Stimulated activated naive CD8-positive, alpha-beta T cell treated with anti-CD3 and anti-CD28 coated beads, Interleukin-15, Interleukin-2, amounts not matched to agents 100 ng/mL and 50 ng/mL, for 24 hours (primary cell): ENCODE measurements around the gene PLAAT4.

Experiments used
- H3K27ac Mint-ChIP-seq: one replicate; pipeline ENCODE4 v1.8.0; 2021; ENCODE audit warnings: mild to moderate bottlenecking, mixed read lengths
- H3K27me3 Mint-ChIP-seq: one replicate; pipeline ENCODE4 v1.8.0; 2021; ENCODE audit warnings: mixed read lengths
- H3K36me3 Mint-ChIP-seq: one replicate; pipeline ENCODE4 v1.8.0; 2021; ENCODE audit warnings: low read depth, mixed read lengths
- H3K4me1 Mint-ChIP-seq: one replicate; pipeline ENCODE4 v1.8.0; 2021; ENCODE audit warnings: low read depth, mixed read lengths
- H3K4me3 Mint-ChIP-seq: one replicate; pipeline ENCODE4 v1.8.0; 2021; ENCODE audit warnings: mild to moderate bottlenecking, mixed read lengths
- H3K9me3 Mint-ChIP-seq: one replicate; pipeline ENCODE4 v1.8.0; 2021; ENCODE audit warnings: mixed read lengths

The PLAAT4 gene

GRCh38 chr11:63504933-63505586 is 31.5 kb upstream of the PLAAT4 start:
- no peaks in the 10 kb centered on the region for H3K27me3 Mint-ChIP-seq
- peaks cover 6% of the 10 kb centered on the region for H3K4me1 Mint-ChIP-seq
- no peak overlapping the region for H3K4me3 Mint-ChIP-seq
- H3K36me3 Mint-ChIP-seq = peaks cover 6% of the 10 kb centered on the region
- H3K9me3 Mint-ChIP-seq = peaks cover 9% of the 10 kb centered on the region
- H3K27ac Mint-ChIP-seq = no peak overlapping the region

- H3K27ac Mint-ChIP-seq = no peak within 1 kb of the TSS
- no peak within 1 kb of the TSS for H3K4me3 Mint-ChIP-seq
- peaks cover 6% of the 10 kb centered on the region for H3K4me1 Mint-ChIP-seq
- no peaks in the 10 kb centered on the region for H3K36me3 Mint-ChIP-seq
- H3K27me3 Mint-ChIP-seq = no peaks in the 10 kb centered on the region
- no peaks in the 10 kb centered on the region for H3K9me3 Mint-ChIP-seq
Measured at GRCh38 chr11:63505857-63506528, 30.6 kb upstream of the PLAAT4 start, which contains the start of gene LGALS12. TSS of gene LGALS12 (plus strand) at chr11:63506084. CDS start at chr11:63506459, 375 bp downstream.

- Mint-ChIP-seq H3K27ac (no peak overlapping the region), H3K4me1 (peaks cover 6% of the 10 kb centered on the region), H3K27me3 (no peaks in the 10 kb centered on the region), H3K36me3 (no peaks in the 10 kb centered on the region), H3K9me3 (no peaks in the 10 kb centered on the region), H3K4me3 (no peak overlapping the region)
Measured at GRCh38 chr11:63506876-63507275, 29.7 kb upstream of the PLAAT4 start.

GRCh38 chr11:63507511-63507910 is 29.1 kb upstream of the PLAAT4 start:
- Mint-ChIP-seq H3K9me3 (no peaks in the 10 kb centered on the region), H3K27ac (no peak overlapping the region), H3K36me3 (no peaks in the 10 kb centered on the region), H3K27me3 (no peaks in the 10 kb centered on the region), H3K4me3 (no peak overlapping the region), H3K4me1 (peaks cover 6% of the 10 kb centered on the region)

GRCh38 chr11:63508009-63508408 is 28.6 kb upstream of the PLAAT4 start:
- H3K4me1 Mint-ChIP-seq = peaks cover 6% of the 10 kb centered on the region
- H3K27ac Mint-ChIP-seq = no peak overlapping the region
- H3K9me3 Mint-ChIP-seq = no peaks in the 10 kb centered on the region
- no peaks in the 10 kb centered on the region for H3K27me3 Mint-ChIP-seq
- no peak overlapping the region for H3K4me3 Mint-ChIP-seq
- no peaks in the 10 kb centered on the region for H3K36me3 Mint-ChIP-seq

GRCh38 chr11:63508745-63509144 is 27.9 kb upstream of the PLAAT4 start:
- no peaks in the 10 kb centered on the region for H3K27me3 Mint-ChIP-seq

GRCh38 chr11:63510360-63511047 is 26.1 kb upstream of the PLAAT4 start:
- H3K4me3 Mint-ChIP-seq = no peak overlapping the region
- H3K9me3 Mint-ChIP-seq = no peaks in the 10 kb centered on the region
- H3K27ac Mint-ChIP-seq = no peak overlapping the region
- H3K36me3 Mint-ChIP-seq = no peaks in the 10 kb centered on the region
- no peaks in the 10 kb centered on the region for H3K27me3 Mint-ChIP-seq
- peaks cover 3% of the 10 kb centered on the region for H3K4me1 Mint-ChIP-seq

More at GRCh38 chr11:63508745-63509144, 27.9 kb upstream of the PLAAT4 start:
- Mint-ChIP-seq H3K36me3 (no peaks in the 10 kb centered on the region), H3K4me3 (no peak overlapping the region), H3K9me3 (no peaks in the 10 kb centered on the region), H3K4me1 (peaks cover 6% of the 10 kb centered on the region), H3K27ac (no peak overlapping the region)

GRCh38 chr11:63511048-63511748 is 25.4 kb upstream of the PLAAT4 start:
- Mint-ChIP-seq H3K4me3 (no peak overlapping the region), H3K4me1 (no peaks in the 10 kb centered on the region), H3K36me3 (no peaks in the 10 kb centered on the region), H3K9me3 (no peaks in the 10 kb centered on the region), H3K27ac (no peak overlapping the region), H3K27me3 (no peaks in the 10 kb centered on the region)

- H3K4me3 Mint-ChIP-seq = no peak overlapping the region
- no peaks in the 10 kb centered on the region for H3K27me3 Mint-ChIP-seq
- H3K27ac Mint-ChIP-seq = no peak overlapping the region
- H3K9me3 Mint-ChIP-seq = no peaks in the 10 kb centered on the region
- H3K36me3 Mint-ChIP-seq = no peaks in the 10 kb centered on the region
- no peaks in the 10 kb centered on the region for H3K4me1 Mint-ChIP-seq
Measured at GRCh38 chr11:63512816-63513215, 23.8 kb upstream of the PLAAT4 start.

- H3K27me3 Mint-ChIP-seq = no peaks in the 10 kb centered on the region
- H3K36me3 Mint-ChIP-seq = no peaks in the 10 kb centered on the region
- peaks cover 9% of the 10 kb centered on the region for H3K4me1 Mint-ChIP-seq
- no peaks in the 10 kb centered on the region for H3K9me3 Mint-ChIP-seq
- no peak overlapping the region for H3K27ac Mint-ChIP-seq
- no peak overlapping the region for H3K4me3 Mint-ChIP-seq
Measured at GRCh38 chr11:63516109-63516508, 20.5 kb upstream of the PLAAT4 start.

GRCh38 chr11:63517156-63517555 is 19.5 kb upstream of the PLAAT4 start:
- H3K36me3 Mint-ChIP-seq = no peaks in the 10 kb centered on the region
- H3K4me1 Mint-ChIP-seq = peaks cover 9% of the 10 kb centered on the region
- H3K27ac Mint-ChIP-seq = no peak overlapping the region
- H3K4me3 Mint-ChIP-seq = no peak overlapping the region
- no peaks in the 10 kb centered on the region for H3K27me3 Mint-ChIP-seq
- no peaks in the 10 kb centered on the region for H3K9me3 Mint-ChIP-seq

- H3K27ac Mint-ChIP-seq = peak overlapping the region; percentile 14
- H3K9me3 Mint-ChIP-seq = no peaks in the 10 kb centered on the region
- peaks cover 9% of the 10 kb centered on the region for H3K4me1 Mint-ChIP-seq
- no peak overlapping the region for H3K4me3 Mint-ChIP-seq
- no peaks in the 10 kb centered on the region for H3K27me3 Mint-ChIP-seq
- no peaks in the 10 kb centered on the region for H3K36me3 Mint-ChIP-seq
Measured at GRCh38 chr11:63518548-63518947, 18.1 kb upstream of the PLAAT4 start.

- peaks cover 9% of the 10 kb centered on the region for H3K4me1 Mint-ChIP-seq
- no peak overlapping the region for H3K4me3 Mint-ChIP-seq
- H3K27ac Mint-ChIP-seq = no peak overlapping the region
- H3K27me3 Mint-ChIP-seq = no peaks in the 10 kb centered on the region
- H3K36me3 Mint-ChIP-seq = no peaks in the 10 kb centered on the region
- H3K9me3 Mint-ChIP-seq = peaks cover 5% of the 10 kb centered on the region
Measured at GRCh38 chr11:63520606-63521170, 15.9 kb upstream of the PLAAT4 start.

GRCh38 chr11:63521896-63522295 is 14.7 kb upstream of the PLAAT4 start:
- H3K27ac Mint-ChIP-seq = no peak overlapping the region
- H3K4me3 Mint-ChIP-seq = no peak overlapping the region
- H3K4me1 Mint-ChIP-seq = peaks cover 9% of the 10 kb centered on the region
- H3K36me3 Mint-ChIP-seq = no peaks in the 10 kb centered on the region
- no peaks in the 10 kb centered on the region for H3K27me3 Mint-ChIP-seq
- H3K9me3 Mint-ChIP-seq = peaks cover 5% of the 10 kb centered on the region
